Type B pancreatic cell (in vitro differentiated cells): ENCODE data around the gene KCNB1. TPM values are rescaled to one million over a fixed set of nuclear protein-coding genes. Genes with fewer than 3 reads are reported as not detected.
A peak's percentile ranks its signal among the peaks of the same experiment; 100 is the strongest.

Experiments
- DNase-seq: peaks from one replicate; pipeline ENCODE4 v3.0.0; 2021; ENCODE audit warnings: mixed read lengths; ENCODE audit not compliant: unreplicated experiment; ENCODE audit errors: extremely low spot score
- H3K27ac Mint-ChIP-seq: 2 replicates; pipeline ENCODE4 v1.8.0; 2021; ENCODE audit warnings: mild to moderate bottlenecking, mixed read lengths
- H3K27me3 Mint-ChIP-seq: 2 replicates; pipeline ENCODE4 v1.8.0; 2021; ENCODE audit warnings: mixed read lengths
- H3K36me3 Mint-ChIP-seq: 2 replicates; pipeline ENCODE4 v1.8.0; 2021; ENCODE audit warnings: mixed read lengths
- H3K4me1 Mint-ChIP-seq: one replicate; pipeline ENCODE4 v1.8.0; 2021; ENCODE audit warnings: mixed read lengths; ENCODE audit not compliant: unreplicated experiment
- H3K4me3 Mint-ChIP-seq: 2 replicates; pipeline ENCODE4 v1.8.0; 2021; ENCODE audit warnings: mild to moderate bottlenecking, mixed read lengths
- H3K9me3 Mint-ChIP-seq: 2 replicates; pipeline ENCODE4 v1.8.0; 2021; ENCODE audit warnings: mixed read lengths
- CTCF ChIP-seq: fragments of 200-600 bp; sonication (generic); conservative IDR thresholded peaks from 2 replicates; pipeline ENCODE4 v1.5.0; 2021; ENCODE audit warnings: antibody characterized with exemption, mild to moderate bottlenecking
- long read RNA-seq: library from polyadenylated mRNA; unstranded; transcript quantifications from one replicate; pipeline ENCODE4 v2.0.0, GENCODE V29; 2020
- total RNA-seq: library from RNA; stranded (reverse); gene quantifications from 2 replicates; pipeline ENCODE4 v1.2.1, GENCODE V29; 2021; ENCODE audit warnings: low replicate concordance

The KCNB1 gene
- 0.95 and 1.2 TPM in 2 replicates for total RNA-seq
- long read RNA-seq, result 0 reads

- peak; percentile 82 for DNase-seq
- Mint-ChIP-seq H3K27me3 (peaks cover 82% of the 10 kb centered on the region), H3K4me1 (peaks cover 5% of the 10 kb centered on the region), H3K27ac (no peak within 1 kb of the TSS), H3K9me3 (no peaks in the 10 kb centered on the region), H3K36me3 (no peaks in the 10 kb centered on the region), H3K4me3 (peak within 1 kb of the TSS; percentile 71)
- peak; percentile 52 for TF ChIP-seq CTCF
These were observed at the start of gene KCNB1 for GRCh38 chr20:49482621-49483017. KCNB1 (minus strand) TSS chr20:49482668; CDS start chr20:49482480, 188 bp downstream.

GRCh38 chr20:49529470-49529869, 47.0 kb upstream of the KCNB1 start:
- Mint-ChIP-seq H3K4me1 (peaks cover 6% of the 10 kb centered on the region), H3K27ac (no peak overlapping the region), H3K36me3 (no peaks in the 10 kb centered on the region), H3K4me3 (no peak overlapping the region), H3K9me3 (no peaks in the 10 kb centered on the region), H3K27me3 (no peaks in the 10 kb centered on the region)
- DNase-seq, result no peak
- TF ChIP-seq CTCF, result no peak

GRCh38 chr20:49526568-49526967, 44.1 kb upstream of the KCNB1 start:
- H3K4me3 Mint-ChIP-seq, result no peak overlapping the region
- H3K9me3 Mint-ChIP-seq, result no peaks in the 10 kb centered on the region
- DNase-seq, result no peak
- TF ChIP-seq CTCF, result no peak
- H3K36me3 Mint-ChIP-seq, result peaks cover 10% of the 10 kb centered on the region
- H3K27me3 Mint-ChIP-seq, result no peaks in the 10 kb centered on the region
- no peaks in the 10 kb centered on the region for H3K4me1 Mint-ChIP-seq
- H3K27ac Mint-ChIP-seq, result no peak overlapping the region

GRCh38 chr20:49526056-49526455, 43.6 kb upstream of the KCNB1 start:
- Mint-ChIP-seq H3K4me3 (no peak overlapping the region), H3K4me1 (no peaks in the 10 kb centered on the region), H3K27ac (no peak overlapping the region), H3K27me3 (no peaks in the 10 kb centered on the region), H3K9me3 (no peaks in the 10 kb centered on the region), H3K36me3 (peaks cover 10% of the 10 kb centered on the region)
- no peak for TF ChIP-seq CTCF
- no peak for DNase-seq

GRCh38 chr20:49523767-49524360, 41.4 kb upstream of the KCNB1 start:
- H3K4me1 Mint-ChIP-seq, result no peaks in the 10 kb centered on the region
- DNase-seq, result no peak
- no peaks in the 10 kb centered on the region for H3K27me3 Mint-ChIP-seq
- H3K9me3 Mint-ChIP-seq, result no peaks in the 10 kb centered on the region
- no peak overlapping the region for H3K4me3 Mint-ChIP-seq
- H3K36me3 Mint-ChIP-seq, result peaks cover 10% of the 10 kb centered on the region
- H3K27ac Mint-ChIP-seq, result no peak overlapping the region
- TF ChIP-seq CTCF, result no peak
